Measurements from ENCODE around the gene DBT.
A peak's percentile ranks its signal among the peaks of the same experiment; 100 is the strongest.
"Not testable (repeated sequence)": the region's sequence is repeated elsewhere in the genome, so short reads cannot be mapped to it uniquely, and the experiment has no call there.

The DBT gene

GRCh38 chr1:100249537-100250257, at the start of gene DBT:
DBT (minus strand) TSS chr1:100249834; CDS start chr1:100249820, 14 bp downstream.
- DNase-seq: peak; percentile 91

GRCh38 chr1:100298512-100298911, 48.9 kb upstream of the DBT start:
- DNase-seq: no peak

- not testable (repeated sequence) for DNase-seq
Observed at GRCh38 chr1:100296997-100297396, 47.4 kb upstream of the DBT start.

- no peak for DNase-seq
Observed at GRCh38 chr1:100296140-100296539, 46.5 kb upstream of the DBT start.

- DNase-seq: no peak
Observed at GRCh38 chr1:100292711-100293110, 43.1 kb upstream of the DBT start.

GRCh38 chr1:100290291-100290690, 40.7 kb upstream of the DBT start:
- no peak for DNase-seq

- DNase-seq: no peak
Observed at GRCh38 chr1:100287162-100287561, 37.5 kb upstream of the DBT start.

- no peak for DNase-seq
Observed at GRCh38 chr1:100284591-100284990, 35.0 kb upstream of the DBT start.

- no peak for DNase-seq
Observed at GRCh38 chr1:100279954-100280682, 30.5 kb upstream of the DBT start.

GRCh38 chr1:100279358-100279923, 29.8 kb upstream of the DBT start:
- no peak for DNase-seq

GRCh38 chr1:100277866-100278265, 28.2 kb upstream of the DBT start:
- no peak for DNase-seq

- DNase-seq: no peak
Observed at GRCh38 chr1:100268202-100268601, 18.6 kb upstream of the DBT start.

GRCh38 chr1:100267284-100267683, 17.6 kb upstream of the DBT start:
- DNase-seq: no peak

GRCh38 chr1:100266741-100267140, 17.1 kb upstream of the DBT start:
- no peak for DNase-seq

- peak; percentile 93 for DNase-seq
Observed at GRCh38 chr1:100265931-100266740, 16.5 kb upstream of the DBT start, which contains the start of gene RTCA. RTCA (plus strand) TSS chr1:100266216; CDS start chr1:100266376, 160 bp downstream.

GRCh38 chr1:100265562-100265930, 15.9 kb upstream of the DBT start:
- DNase-seq: no peak

GRCh38 chr1:100264081-100264480, 14.4 kb upstream of the DBT start:
- DNase-seq: not testable (repeated sequence)

- DNase-seq: no peak
Observed at GRCh38 chr1:100261686-100262085, 12.1 kb upstream of the DBT start.

GRCh38 chr1:100258427-100258826, 8.8 kb upstream of the DBT start:
- DNase-seq: not testable (repeated sequence)

- not testable (repeated sequence) for DNase-seq
Observed at GRCh38 chr1:100256273-100256672, 6.6 kb upstream of the DBT start.

GRCh38 chr1:100253552-100253951, 3.9 kb upstream of the DBT start:
- DNase-seq: no peak

- no peak for DNase-seq
Observed at GRCh38 chr1:100252901-100253300, 3.3 kb upstream of the DBT start.

GRCh38 chr1:100250807-100251206, 1.2 kb upstream of the DBT start:
- DNase-seq: no peak
